A549 (cell line): Measurements from ENCODE around the gene DCPS. TPM values are rescaled to one million over a fixed set of nuclear protein-coding genes. Genes with fewer than 3 reads are reported as not detected.

Source experiments
- ATAC-seq, 2 experiments: fragments of 200-7000 bp in 1 of 2; fragments of >200 bp in 1 of 2; cut with Nextera tagmentation in 1 of 2; cut with Tn5 transposase in 1 of 2; 3 replicates each; pipeline versions ENCODE4 v1.8.0 to v1.9.1; 2018 to 2020; ENCODE audit warnings: mild to moderate bottlenecking in 1 of 2, moderate library complexity in 1 of 2
- CTCF ChIA-PET: fragments of 300-600 bp; sonication (Branson Sonifier 250); formaldehyde crosslinking; extraction: SDS; loops from one replicate; lab custom pipeline; 2021; ENCODE audit warnings: antibody characterized with exemption, inconsistent platforms; lab: Yijun Ruan, JAX
- POLR2A ChIA-PET: fragments of 350-600 bp; formaldehyde crosslinking; extraction: SDS; loops from one replicate; lab custom pipeline; 2021; ENCODE audit warnings: antibody characterized with exemption, inconsistent platforms; lab: Yijun Ruan, JAX
- DNase-seq, 2 experiments: peaks; one replicate each; pipeline versions ENCODE4 v3.0.0 to v3.0.0-alpha.2; 2011 to 2016; ENCODE audit warnings: low read depth in 1 of 2, low spot score in 1 of 2
- FAIRE-seq: peaks from 2 replicates; lab custom pipeline; 2011; peaks lifted over from hg19 to GRCh38; lab: Jason Lieb, UNC
- H3K27ac ChIP-seq, 2 experiments: fragments of >200 bp; sonication (Bioruptor Twin); formaldehyde crosslinking; 3 replicates each; pipeline ENCODE4 v1.5.1; 2016 to 2017
- H3K4me1 ChIP-seq: fragments of >200 bp; sonication (Bioruptor Twin); formaldehyde crosslinking; 3 replicates; pipeline ENCODE4 v1.6.1; 2016
- H3K4me2 ChIP-seq: fragments of >200 bp; sonication (Bioruptor Twin); formaldehyde crosslinking; 3 replicates; pipeline ENCODE4 v1.6.1; 2016
- H3K4me3 ChIP-seq: fragments of >200 bp; sonication (Bioruptor Twin); formaldehyde crosslinking; 3 replicates; pipeline ENCODE4 v1.5.1; 2016
- H3K9me3 ChIP-seq: fragments of >200 bp; sonication (Bioruptor Twin); formaldehyde crosslinking; 3 replicates; pipeline ENCODE4 v1.6.1; 2016
- ATOH8 ChIP-seq: fragments of 250-450 bp; sonication (Bioruptor Pico); IDR thresholded peaks from 2 replicates; pipeline ENCODE4 v1.5.0; 2020; ENCODE audit warnings: low read depth, mild to moderate bottlenecking, moderate library complexity
- BHLHE40 ChIP-seq: IDR thresholded peaks from 2 replicates; pipeline ENCODE4 v1.6.1; 2012; ENCODE audit warnings: low read depth, low read length, inconsistent platforms
- CHD2 ChIP-seq: fragments of 150-350 bp; IDR thresholded peaks from 2 replicates; pipeline ENCODE4 v1.6.1; 2014; ENCODE audit warnings: low read length; ENCODE audit not compliant: partially characterized antibody
- EHF ChIP-seq: fragments of 250-450 bp; sonication (Bioruptor Pico); IDR thresholded peaks from 2 replicates; pipeline ENCODE4 v1.5.0; 2020; ENCODE audit warnings: mild to moderate bottlenecking
- ELK1 ChIP-seq: fragments of 150-350 bp; IDR thresholded peaks from 2 replicates; pipeline ENCODE4 v1.6.1; 2014; ENCODE audit warnings: low read depth, mild to moderate bottlenecking, low read length
- HDAC2 ChIP-seq: fragments of 200-600 bp; sonication (generic); IDR thresholded peaks from 2 replicates; pipeline ENCODE4 v1.6.1; 2016
- HES2 ChIP-seq: fragments of >200 bp; sonication (Bioruptor Twin); formaldehyde crosslinking; IDR thresholded peaks from 2 replicates; pipeline ENCODE4 v1.6.1; 2016
- HOXA7 ChIP-seq: fragments of 250-450 bp; sonication (Bioruptor Pico); IDR thresholded peaks from 2 replicates; pipeline ENCODE4 v1.5.0; 2020; ENCODE audit warnings: mild to moderate bottlenecking, moderate library complexity
- HOXB5 ChIP-seq: fragments of 250-450 bp; sonication (Bioruptor Pico); IDR thresholded peaks from 2 replicates; pipeline ENCODE4 v1.5.0; 2020; ENCODE audit warnings: mild to moderate bottlenecking, moderate library complexity
- MAFK ChIP-seq: fragments of 450-650 bp; IDR thresholded peaks from 2 replicates; pipeline ENCODE4 v1.6.1; 2014; ENCODE audit not compliant: partially characterized antibody
- MYC ChIP-seq: IDR thresholded peaks from 2 replicates; pipeline ENCODE4 v1.6.1; 2012; ENCODE audit warnings: mild to moderate bottlenecking, inconsistent platforms, low read length, improper control_type of control experiment, borderline replicate concordance
- PBX3 ChIP-seq: IDR thresholded peaks from 2 replicates; pipeline ENCODE4 v1.6.1; 2012
- PHF8 ChIP-seq: fragments of 200-600 bp; sonication (generic); IDR thresholded peaks from 2 replicates; pipeline ENCODE4 v1.6.1; 2016; ENCODE audit warnings: low read depth, mild to moderate bottlenecking, antibody characterized with exemption, moderate library complexity, borderline replicate concordance
- POLR2AphosphoS2 ChIP-seq: conservative IDR thresholded peaks from 2 replicates; pipeline ENCODE4 v1.6.1; 2012; ENCODE audit warnings: low read length, improper control_type of control experiment, inconsistent platforms
- RAD21 ChIP-seq, 2 experiments: fragments of >200 bp in 1 of 2; sonication (Bioruptor Twin) in 1 of 2; formaldehyde crosslinking in 1 of 2; IDR thresholded peaks in 1 of 2; conservative IDR thresholded peaks in 1 of 2; 2 replicates in 1 of 2; 3 replicates in 1 of 2; pipeline ENCODE4 v1.6.1; 2012 to 2018; ENCODE audit warnings: inconsistent platforms in 1 of 2
- RARB ChIP-seq: fragments of 250-450 bp; sonication (Bioruptor Pico); IDR thresholded peaks from 2 replicates; pipeline ENCODE4 v1.8.0; 2021; ENCODE audit warnings: mild to moderate bottlenecking, moderate library complexity
- SMC3 ChIP-seq: fragments of >200 bp; sonication (Bioruptor Twin); formaldehyde crosslinking; IDR thresholded peaks from 3 replicates; pipeline ENCODE4 v1.6.1; 2018; ENCODE audit warnings: inconsistent platforms
- USF2 ChIP-seq: fragments of 450-650 bp; IDR thresholded peaks from 2 replicates; pipeline ENCODE4 v1.6.1; 2014; ENCODE audit warnings: antibody characterized with exemption
- ZFP36 ChIP-seq: fragments of 450-650 bp; IDR thresholded peaks from 2 replicates; pipeline ENCODE4 v1.6.1; 2014; ENCODE audit warnings: borderline replicate concordance; ENCODE audit not compliant: partially characterized antibody
- ZSCAN20 ChIP-seq: fragments of 250-450 bp; sonication (Bioruptor Pico); IDR thresholded peaks from 2 replicates; pipeline ENCODE4 v1.8.0; 2022; ENCODE audit warnings: mild to moderate bottlenecking, moderate library complexity
- WGBS: methylation state at CpG from one replicate; pipeline ENCODE4 v1.1.6; 2017; ENCODE audit errors: missing lambda C conversion rate; 5-methylcytosine and 5-hydroxymethylcytosine counted together
- polyA plus RNA-seq, 4 experiments: library from polyadenylated mRNA; depleted of rRNA in 3 of 4; stranded (reverse); fragments of >200 nt; fragmentation: RNase III in 1 of 4; extraction: RNeasy Plus Mini Kit Qiagen cat#74134 plus additional on column Dnase treatment in 1 of 4; gene quantifications; 2 replicates in 3 of 4; 3 replicates in 1 of 4; pipeline ENCODE4 v1.2.3, GENCODE V29; 2011 to 2017
- TF ChIP-seq, protein P1 (sequence below): fragments of >200 bp; sonication (Bioruptor Twin); formaldehyde crosslinking; IDR thresholded peaks from 3 replicates; pipeline ENCODE4 v1.6.1; 2016

Gene DCPS
- polyA plus RNA-seq, 2 of the 4 experiments (the other 2 are of a cell fraction): 17.8 to 23.0 TPM

DNA sequence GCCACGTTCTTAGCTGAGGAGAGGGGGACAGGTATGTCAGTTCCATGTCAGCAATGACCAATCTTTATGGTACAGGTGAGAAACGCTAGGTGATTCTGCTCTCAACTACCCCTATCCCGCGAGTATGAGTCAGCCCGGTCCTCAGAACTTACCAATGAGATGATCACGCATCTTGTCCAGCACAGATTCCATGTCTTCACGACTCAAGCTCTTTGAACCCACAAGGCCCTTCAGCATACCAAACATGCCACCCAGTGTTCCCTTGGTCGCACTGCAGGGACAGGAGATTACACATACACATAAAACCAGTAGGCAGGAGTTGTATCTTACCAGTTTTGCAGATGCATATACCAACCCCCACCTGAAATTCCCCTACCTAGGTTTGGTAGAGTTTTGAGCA is 38.0 kb upstream of the DCPS start:
- DNase-seq (peak; percentile 8 to 42), ATAC-seq (no peak)
- POLR2A ChIA-PET: no interaction called here
- Histone ChIP-seq H3K4me1 (peaks cover 14% of the 10 kb centered on the region; the same call in 2 of the 3 replicates), H3K4me3 (no peak overlapping the region), H3K27ac (no peak overlapping the region)
- TF ChIP-seq ZFP36 (no peak), ELK1 (no peak), HOXB5 (no peak), CHD2 (no peak), MYC (no peak), SMC3 (no peak), EHF (no peak), USF2 (no peak)
- TF ChIP-seq, all 56 proteins: peak for 0
- H3K9me3 ChIP-seq: no peaks in the 10 kb centered on the region
- H3K4me2 ChIP-seq: no peak overlapping the region
- WGBS: 80% methylated on average over 8 of the region's 8 CpGs
- FAIRE-seq: no peak
- CTCF ChIA-PET: no interaction called here

DNA sequence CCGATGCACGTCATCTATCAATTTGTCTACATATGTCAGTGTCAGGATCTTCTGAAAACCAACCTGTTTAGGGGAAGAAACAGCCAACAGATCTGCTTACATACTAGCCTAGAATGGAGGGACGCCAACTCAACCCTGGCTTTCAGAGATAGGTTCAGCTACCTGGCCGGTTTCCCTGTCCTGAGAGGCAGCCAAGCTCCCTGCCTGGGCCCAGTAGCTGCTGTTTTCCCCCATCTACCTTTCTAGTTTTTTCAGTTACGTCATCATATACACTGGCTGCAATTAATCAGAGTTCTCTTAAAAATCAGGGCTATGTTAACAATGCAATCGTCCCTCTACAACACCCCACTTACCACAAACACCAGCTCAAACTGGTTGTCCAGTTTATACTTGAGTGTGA is 36.2 kb upstream of the DCPS start:
- ChIA-PET CTCF (interaction anchor here (1.1 kb wide), 1 partner anchor 26 kb away, joined by 3 read pairs; no protein-coding TSS in a partner anchor), POLR2A (no interaction called here)
- DNase-seq: no peak
- 52% methylated on average over 6 of the region's 6 CpGs for WGBS
- no peaks in the 10 kb centered on the region for H3K9me3 ChIP-seq
- H3K4me1 ChIP-seq: peaks cover 14% of the 10 kb centered on the region; the same call in 2 of the 3 replicates
- ATAC-seq: no peak
- no peak for TF ChIP-seq BHLHE40
- TF ChIP-seq, protein P1, sequence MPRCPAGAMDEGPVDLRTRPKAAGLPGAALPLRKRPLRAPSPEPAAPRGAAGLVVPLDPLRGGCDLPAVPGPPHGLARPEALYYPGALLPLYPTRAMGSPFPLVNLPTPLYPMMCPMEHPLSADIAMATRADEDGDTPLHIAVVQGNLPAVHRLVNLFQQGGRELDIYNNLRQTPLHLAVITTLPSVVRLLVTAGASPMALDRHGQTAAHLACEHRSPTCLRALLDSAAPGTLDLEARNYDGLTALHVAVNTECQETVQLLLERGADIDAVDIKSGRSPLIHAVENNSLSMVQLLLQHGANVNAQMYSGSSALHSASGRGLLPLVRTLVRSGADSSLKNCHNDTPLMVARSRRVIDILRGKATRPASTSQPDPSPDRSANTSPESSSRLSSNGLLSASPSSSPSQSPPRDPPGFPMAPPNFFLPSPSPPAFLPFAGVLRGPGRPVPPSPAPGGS: no peak
- TF ChIP-seq RARB (CRISPR knock-in tag): no peak
- no peak for TF ChIP-seq USF2
- TF ChIP-seq HDAC2: no peak
- TF ChIP-seq ZSCAN20 (CRISPR knock-in tag): no peak
- no peak for TF ChIP-seq HOXA7 (CRISPR knock-in tag)
- peak overlapping the region; percentile 79 for H3K4me2 ChIP-seq
- peak overlapping the region; percentile 71 for H3K4me3 ChIP-seq
- no peak for FAIRE-seq
- peak overlapping the region; percentile 95 to 97 for H3K27ac ChIP-seq

- FAIRE-seq (no peak), DNase-seq (peak in 1 of 2 experiments; percentile 59), ATAC-seq (peak; percentile 70 to 71)
- ChIA-PET POLR2A (interaction anchor here (0.5 to 1.7 kb wide), 5 partner anchors 10 to 1104 kb away, joined by 3 to 6 read pairs (median 3); partner anchors contain the start of genes FAM118B and RPUSD4), CTCF (interaction anchor here (1.1 kb wide), 1 partner anchor 25 kb away, joined by 3 read pairs; no protein-coding TSS in a partner anchor)
- peak overlapping the region; percentile 71 for H3K4me3 ChIP-seq
- H3K27ac ChIP-seq: peak overlapping the region; percentile 95 to 97
- 3% methylated on average over 17 of the region's 23 CpGs for WGBS
- peak overlapping the region; percentile 79 for H3K4me2 ChIP-seq
- peaks cover 14% of the 10 kb centered on the region; the same call in 2 of the 3 replicates for H3K4me1 ChIP-seq
- TF ChIP-seq MAFK (no peak), PBX3 (no peak), PHF8 (0 out of 2 replicates have a peak, but pooled peaks have one; percentile 35), POLR2AphosphoS2 (no peak), HES2 (no peak), ATOH8 (CRISPR knock-in tag) (no peak), CHD2 (no peak), RAD21 (conservative IDR thresholded peaks at IDR 0.05 in 1 of 2, IDR thresholded peaks at IDR 0.05 in 1 of 2) (no peak)
- no peaks in the 10 kb centered on the region for H3K9me3 ChIP-seq
Measured at GRCh38 chr11:126268361-126268707, 35.5 kb upstream of the DCPS start.
